ENCODE data around the gene PANX2. TPM values are rescaled to one million over a fixed set of nuclear protein-coding genes. Genes with fewer than 3 reads are reported as not detected.

Gene PANX2
- total and polyA plus RNA-seq, 9 donors: 0.27 to 5.6 (median 2.3) TPM

GRCh38 chr22:50197000-50197800 lies 26.7 kb downstream of the PANX2 start:
- H3K9me3 ChIP-seq: no peaks in the 10 kb centered on the region
- H3K36me3 ChIP-seq: no peaks in the 10 kb centered on the region
- no peak overlapping the region for H3K27ac ChIP-seq
- H3K27me3 ChIP-seq: no peaks in the 10 kb centered on the region
- peaks cover 4% of the 10 kb centered on the region for H3K4me1 ChIP-seq (ENCODE audit: insufficient read depth)
- WGBS, 3 donors: 80 to 85% (median 82%) methylated on average over 23 of the region's 23 CpGs
- intact Hi-C loops (cut with DNase I): loop anchor here in 1 of 4 donors (10.0 kb wide), 1 partner anchor 242 kb away; no protein-coding TSS in a partner anchor
- TF ChIP-seq EP300 (IDR thresholded peaks at IDR 0.05) (no peak), CTCF (IDR thresholded peaks at IDR 0.05) (no peak), POLR2A (IDR thresholded peaks at IDR 0.05) (no peak)
- DNase-seq: peak in 3 of 5 donors; percentile 17 to 39 (median 32)
- no peak overlapping the region for H3K4me3 ChIP-seq

- TF ChIP-seq CTCF (IDR thresholded peaks at IDR 0.05): no peak
- no peak for TF ChIP-seq POLR2A (IDR thresholded peaks at IDR 0.05)
- no peak for TF ChIP-seq EP300 (IDR thresholded peaks at IDR 0.05)
- no peaks in the 10 kb centered on the region for H3K36me3 ChIP-seq
- peak in 2 of 5 donors; percentile 39 to 41 for DNase-seq
- no peak overlapping the region for H3K4me3 ChIP-seq
- H3K4me1 ChIP-seq (ENCODE audit: insufficient read depth): peaks cover 5% of the 10 kb centered on the region
- no peak overlapping the region for H3K27ac ChIP-seq
- intact Hi-C loops (cut with DNase I): loop anchor here in 1 of 4 donors (10.0 kb wide), 1 partner anchor 243 kb away; no protein-coding TSS in a partner anchor
- no peaks in the 10 kb centered on the region for H3K27me3 ChIP-seq
- no peaks in the 10 kb centered on the region for H3K9me3 ChIP-seq
- WGBS, 3 donors: 89 to 94% (median 92%) methylated on average over 55 to 61 of the region's 61 CpGs
These were observed 27.5 kb downstream of the PANX2 start for GRCh38 chr22:50197856-50198623.

GRCh38 chr22:50198624-50199017 lies 28.1 kb downstream of the PANX2 start:
- 81 to 89% (median 87%) methylated on average over 14 to 16 of the region's 16 CpGs for WGBS, 3 donors
- peak in 3 of 5 donors; percentile 33 to 50 (median 36) for DNase-seq
- Histone ChIP-seq H3K36me3 (no peaks in the 10 kb centered on the region), H3K27ac (no peak overlapping the region), H3K4me1 (ENCODE audit: insufficient read depth) (peaks cover 5% of the 10 kb centered on the region), H3K4me3 (no peak overlapping the region), H3K27me3 (no peaks in the 10 kb centered on the region), H3K9me3 (no peaks in the 10 kb centered on the region)
- no peak for TF ChIP-seq CTCF (IDR thresholded peaks at IDR 0.05)
- no peak for TF ChIP-seq EP300 (IDR thresholded peaks at IDR 0.05)
- TF ChIP-seq POLR2A (IDR thresholded peaks at IDR 0.05): no peak
- intact Hi-C loops (cut with DNase I): loop anchor here in 1 of 4 donors (10.0 kb wide), 1 partner anchor 244 kb away; no protein-coding TSS in a partner anchor

- DNase-seq: peak in 4 of 5 donors; percentile 26 to 53 (median 52)
- WGBS, 3 donors: 67 to 78% (median 69%) methylated on average over 18 of the region's 18 CpGs
- H3K36me3 ChIP-seq: no peaks in the 10 kb centered on the region
- H3K27ac ChIP-seq: peak overlapping the region in 1 of 2 donors; percentile 16
- H3K27me3 ChIP-seq: no peaks in the 10 kb centered on the region
- no peaks in the 10 kb centered on the region for H3K9me3 ChIP-seq
- intact Hi-C loops (cut with DNase I): loop anchor here in 1 of 4 donors (10.0 kb wide), 1 partner anchor 244 kb away; no protein-coding TSS in a partner anchor
- H3K4me1 ChIP-seq (ENCODE audit: insufficient read depth): peaks cover 5% of the 10 kb centered on the region
- no peak overlapping the region for H3K4me3 ChIP-seq
- TF ChIP-seq POLR2A (IDR thresholded peaks at IDR 0.05) (no peak), EP300 (IDR thresholded peaks at IDR 0.05) (no peak), CTCF (IDR thresholded peaks at IDR 0.05) (no peak)
These were observed 28.8 kb downstream of the PANX2 start for GRCh38 chr22:50199251-50199721.
